ENCODE measurements around the gene STXBP2. TPM values are rescaled to one million over a fixed set of nuclear protein-coding genes. Genes with fewer than 3 reads are reported as not detected.
A peak's percentile ranks its signal among the peaks of the same experiment; 100 is the strongest.

STXBP2 gene
- total and polyA plus RNA-seq, 7 donors = 0.55 to 4.5 (median 2.7) TPM

- Histone ChIP-seq H3K27me3 (ENCODE audit: insufficient read depth in 3 of 3, low read length in 2 of 3) (no peaks in the 10 kb centered on the region), H3K36me3 (ENCODE audit: insufficient read depth in 1 of 2, low read depth in 1 of 2) (peaks cover 7 to 45% of the 10 kb centered on the region in 2 donors), H3K4me3 (no peak overlapping the region), H3K9me3 (no peaks in the 10 kb centered on the region), H3K27ac (no peak overlapping the region), H3K4me1 (peaks cover 8% of the 10 kb centered on the region)
- intact Hi-C loops (cut with DNase I) = loop anchor here in 1 of 2 donors (5.0 kb wide), 1 partner anchor 515 kb away; no protein-coding TSS in a partner anchor
- no peak for DNase-seq
- ATAC-seq = no peak
- 89 to 92% (median 90%) methylated on average over 25 to 28 of the region's 28 CpGs for WGBS, 3 donors
- no peak for TF ChIP-seq CTCF (IDR thresholded peaks at IDR 0.05)
These were observed 19.2 kb upstream of the STXBP2 start for GRCh38 chr19:7617735-7618134.

DNA sequence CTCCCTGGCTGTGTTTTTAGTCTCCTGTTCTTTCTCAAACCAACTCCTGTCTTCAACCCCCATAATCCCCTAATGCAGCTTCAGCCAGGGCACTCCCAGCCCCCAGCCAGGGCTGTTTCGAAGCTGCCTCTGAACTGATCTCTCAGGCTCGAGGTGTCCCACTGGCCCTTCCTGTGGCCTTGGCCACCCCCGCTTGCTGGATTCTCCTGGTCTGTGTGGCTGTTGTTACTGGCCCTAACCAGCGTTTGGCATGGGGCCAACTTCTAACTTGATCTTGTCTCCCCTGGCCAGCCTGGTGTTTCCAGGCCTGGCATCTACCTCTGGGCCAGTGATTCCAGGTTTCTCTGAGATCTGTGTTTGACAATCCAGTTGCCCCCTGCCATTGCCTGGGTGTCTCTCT, 18.6 kb upstream of the STXBP2 start:
- no peaks in the 10 kb centered on the region for H3K9me3 ChIP-seq
- TF ChIP-seq CTCF (IDR thresholded peaks at IDR 0.05) = no peak
- H3K4me3 ChIP-seq = no peak overlapping the region
- no peak for DNase-seq
- no peaks in the 10 kb centered on the region for H3K27me3 ChIP-seq (ENCODE audit: insufficient read depth in 3 of 3, low read length in 2 of 3)
- intact Hi-C loops (cut with DNase I) = loop anchor here in 1 of 2 donors (5.0 kb wide), 1 partner anchor 516 kb away; no protein-coding TSS in a partner anchor
- ATAC-seq = peak in 3 of 4 donors; percentile 39 to 49 (median 47)
- 20 to 45% (median 28%) methylated on average over 4 of the region's 4 CpGs for WGBS, 3 donors
- H3K36me3 ChIP-seq (ENCODE audit: insufficient read depth in 1 of 2, low read depth in 1 of 2) = peaks cover 8 to 51% of the 10 kb centered on the region in 2 donors
- H3K4me1 ChIP-seq = peaks cover 8% of the 10 kb centered on the region
- no peak overlapping the region for H3K27ac ChIP-seq

- no peak for DNase-seq
- Histone ChIP-seq H3K27ac (no peak overlapping the region), H3K9me3 (no peaks in the 10 kb centered on the region), H3K4me1 (peaks cover 8% of the 10 kb centered on the region), H3K36me3 (ENCODE audit: insufficient read depth in 1 of 2, low read depth in 1 of 2) (peaks cover 8 to 57% of the 10 kb centered on the region in 2 donors), H3K27me3 (ENCODE audit: insufficient read depth in 3 of 3, low read length in 2 of 3) (no peaks in the 10 kb centered on the region), H3K4me3 (no peak overlapping the region)
- peak in 3 of 4 donors; percentile 21 to 54 (median 28) for ATAC-seq
- no peak for TF ChIP-seq CTCF (IDR thresholded peaks at IDR 0.05)
- intact Hi-C loops (cut with DNase I) = loop anchor here in 1 of 2 donors (5.0 kb wide), 1 partner anchor 517 kb away; no protein-coding TSS in a partner anchor
- WGBS, 3 donors = 30 to 47% (median 39%) methylated on average over 20 to 21 of the region's 21 CpGs
These were observed 18.0 kb upstream of the STXBP2 start for GRCh38 chr19:7618771-7619510.

DNA sequence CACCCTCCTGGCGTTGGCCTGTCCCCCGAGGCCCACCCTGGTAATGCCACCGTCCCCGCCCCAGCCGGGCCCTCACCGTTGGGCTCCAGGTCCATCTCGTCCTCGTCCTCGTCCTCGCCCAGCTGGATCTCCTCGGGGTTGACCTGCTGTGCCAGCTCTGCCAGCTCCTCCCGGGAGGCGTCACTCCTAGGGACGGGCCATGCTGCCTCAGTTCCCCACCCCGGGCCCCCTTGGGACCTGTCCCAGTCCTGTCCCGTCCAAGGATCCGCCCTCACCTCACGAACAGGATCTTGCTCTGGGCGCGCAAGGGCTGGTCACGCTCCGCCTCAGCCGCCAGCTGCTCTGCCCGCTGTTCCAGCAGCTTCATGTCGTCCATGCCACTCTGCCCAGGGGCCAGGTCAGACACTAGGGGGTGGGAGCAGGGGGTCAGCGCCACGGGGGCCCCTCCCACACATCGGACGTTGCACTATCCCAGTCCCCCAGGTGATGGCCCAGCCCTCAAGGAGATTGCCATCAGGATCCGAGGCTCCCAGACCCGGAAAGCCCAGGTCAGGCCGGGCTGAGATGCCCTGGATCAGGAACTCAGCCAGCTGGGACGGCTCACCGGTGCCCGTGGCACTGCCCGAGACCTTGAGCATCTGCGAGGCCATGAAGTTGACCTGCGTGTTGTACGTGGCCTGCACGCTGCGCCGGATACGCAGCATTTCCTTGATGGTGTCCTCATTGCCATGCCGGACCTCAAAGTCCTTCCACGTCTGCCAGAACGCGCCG, 17.1 kb upstream of the STXBP2 start:
- intact Hi-C loops (cut with DNase I) = loop anchor here in 1 of 2 donors (5.0 kb wide), 1 partner anchor 518 kb away; no protein-coding TSS in a partner anchor
- DNase-seq = peak in 1 of 2 donors; percentile 48
- Histone ChIP-seq H3K9me3 (no peaks in the 10 kb centered on the region), H3K36me3 (ENCODE audit: insufficient read depth in 1 of 2, low read depth in 1 of 2) (peaks cover 8 to 66% of the 10 kb centered on the region in 2 donors), H3K4me1 (peaks cover 8% of the 10 kb centered on the region), H3K27ac (no peak overlapping the region), H3K27me3 (ENCODE audit: insufficient read depth in 3 of 3, low read length in 2 of 3) (no peaks in the 10 kb centered on the region), H3K4me3 (no peak overlapping the region)
- 72 to 85% (median 76%) methylated on average over 45 to 48 of the region's 48 CpGs for WGBS, 3 donors
- TF ChIP-seq CTCF (IDR thresholded peaks at IDR 0.05) = no peak
- no peak for ATAC-seq
